PFSK-1 (cell line): ENCODE data around the gene ELOVL1.

Experiments
- FOXP2 ChIP-seq: optimal IDR thresholded peaks from 2 replicates; pipeline ENCODE3; 2011; ENCODE audit warnings: borderline replicate concordance, control low read depth, inconsistent platforms; ENCODE audit not compliant: insufficient read depth; ENCODE audit errors: extremely low read length, extremely low read depth
- POLR2AphosphoS5 ChIP-seq: IDR thresholded peaks from 2 replicates; pipeline ENCODE4 v1.6.1; 2012; ENCODE audit warnings: low read depth, mild to moderate bottlenecking, control low read depth, low read length, moderate library complexity
- REST ChIP-seq, 2 experiments: IDR thresholded peaks; 2 replicates each; pipeline versions ENCODE4 v1.6.1 to v1.8.0; 2011 to 2012; ENCODE audit warnings: low read depth in 2 of 2, low read length in 2 of 2, control low read depth in 1 of 2, inconsistent platforms in 1 of 2, mild to moderate bottlenecking in 1 of 2, moderate library complexity in 1 of 2; ENCODE audit not compliant: insufficient read depth in 1 of 2
- SIN3A ChIP-seq: IDR thresholded peaks from 2 replicates; pipeline ENCODE4 v1.6.1; 2012; ENCODE audit warnings: mild to moderate bottlenecking, low read length, moderate library complexity, borderline replicate concordance; ENCODE audit not compliant: insufficient read depth
- TAF1 ChIP-seq: IDR thresholded peaks from 2 replicates; pipeline ENCODE4 v1.6.1; 2012; ENCODE audit warnings: low read length, control low read depth, borderline replicate concordance; ENCODE audit not compliant: insufficient read depth

Gene ELOVL1

GRCh38 chr1:43388613-43389012 lies 20.8 kb upstream of the ELOVL1 start:
- TF ChIP-seq REST (IDR thresholded peaks at IDR 0.05; ENCODE audit: insufficient read depth in 1 of 2, low read depth in 2 of 2, low read length in 2 of 2) (no peak), FOXP2 (no peak)

- TF ChIP-seq POLR2AphosphoS5: no peak
- no peak for TF ChIP-seq REST (IDR thresholded peaks at IDR 0.05; ENCODE audit: insufficient read depth in 1 of 2, low read depth in 2 of 2, low read length in 2 of 2)
- no peak for TF ChIP-seq FOXP2
- no peak for TF ChIP-seq SIN3A
- TF ChIP-seq TAF1: no peak
These were observed 20.3 kb upstream of the ELOVL1 start for GRCh38 chr1:43387976-43388599.

DNA sequence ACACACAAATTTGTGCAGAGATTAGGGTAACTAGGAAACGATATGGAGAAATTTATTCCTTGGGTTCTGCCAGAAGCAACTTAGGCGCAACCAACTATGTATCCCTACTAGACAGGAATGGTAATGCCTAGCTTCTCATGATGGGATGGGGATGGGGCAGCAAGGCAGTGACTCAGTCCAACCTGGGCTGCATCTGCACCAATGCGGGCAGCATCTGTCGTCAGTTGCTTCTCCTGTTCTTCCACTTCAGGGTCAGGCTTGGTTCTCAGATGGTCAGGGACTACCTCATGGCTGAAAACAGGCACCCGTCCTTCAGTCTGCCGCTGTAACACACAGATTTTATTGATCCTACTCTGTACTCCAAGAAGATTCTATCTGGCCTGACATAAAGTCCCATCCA lies 18.9 kb upstream of the ELOVL1 start:
- TF ChIP-seq TAF1: no peak
- TF ChIP-seq REST (IDR thresholded peaks at IDR 0.05; ENCODE audit: insufficient read depth in 1 of 2, low read depth in 2 of 2, low read length in 2 of 2): no peak
- no peak for TF ChIP-seq FOXP2
- TF ChIP-seq POLR2AphosphoS5: no peak
- no peak for TF ChIP-seq SIN3A

- TF ChIP-seq POLR2AphosphoS5 (no peak), REST (IDR thresholded peaks at IDR 0.05; ENCODE audit: insufficient read depth in 1 of 2, low read depth in 2 of 2, low read length in 2 of 2) (no peak), FOXP2 (no peak), SIN3A (no peak), TAF1 (no peak)
These were observed 15.6 kb upstream of the ELOVL1 start for GRCh38 chr1:43383449-43383848.
